HEK293T (cell line): Measurements from ENCODE around the gene HUWE1.
"Not testable (repeated sequence)": the region's sequence is repeated elsewhere in the genome, so short reads cannot be mapped to it uniquely, and the experiment has no call there.

ENCODE experiments used
- CTCF ChIA-PET: fragments of 350-600 bp; formaldehyde crosslinking; extraction: SDS; loops from one replicate; lab custom pipeline; 2021; ENCODE audit warnings: antibody characterized with exemption, inconsistent platforms; lab: Yijun Ruan, JAX
- POLR2A ChIA-PET: fragments of 350-600 bp; formaldehyde crosslinking; extraction: SDS; loops from one replicate; lab custom pipeline; 2020; ENCODE audit warnings: antibody characterized with exemption, inconsistent platforms; lab: Yijun Ruan, JAX
- DNase-seq: peaks from one replicate; pipeline ENCODE4 v3.0.0; 2012; ENCODE audit warnings: mixed read lengths; ENCODE audit errors: extremely low spot score
- ARNT ChIP-seq: fragments of 450-650 bp; IDR thresholded peaks from 2 replicates; pipeline ENCODE4 v1.6.1; 2017; ENCODE audit warnings: mild to moderate bottlenecking
- BHLHE40 ChIP-seq: fragments of 450-650 bp; IDR thresholded peaks from 2 replicates; pipeline ENCODE4 v1.6.1; 2016; ENCODE audit warnings: mild to moderate bottlenecking, moderate library complexity, borderline replicate concordance
- CTBP1 ChIP-seq: fragments of 450-650 bp; IDR thresholded peaks from 2 replicates; pipeline ENCODE4 v1.6.1; 2016; ENCODE audit warnings: borderline replicate concordance
- ELF4 ChIP-seq: fragments of 450-650 bp; IDR thresholded peaks from 2 replicates; pipeline ENCODE4 v1.6.1; 2017; ENCODE audit warnings: antibody characterized with exemption
- FOXA1 ChIP-seq: fragments of 450-650 bp; IDR thresholded peaks from 2 replicates; pipeline ENCODE4 v1.6.1; 2016; ENCODE audit warnings: mild to moderate bottlenecking
- FOXK2 ChIP-seq: fragments of 450-650 bp; IDR thresholded peaks from 2 replicates; pipeline ENCODE4 v1.6.1; 2016; ENCODE audit warnings: mild to moderate bottlenecking
- FOXM1 ChIP-seq: fragments of 450-650 bp; IDR thresholded peaks from 2 replicates; pipeline ENCODE4 v1.6.1; 2017; ENCODE audit warnings: mild to moderate bottlenecking, borderline replicate concordance
- HDGF ChIP-seq: fragments of 450-650 bp; IDR thresholded peaks from 2 replicates; pipeline ENCODE4 v1.6.1; 2017; ENCODE audit warnings: antibody characterized with exemption, borderline replicate concordance
- L3MBTL2 ChIP-seq: fragments of 450-650 bp; conservative IDR thresholded peaks from 2 replicates; pipeline ENCODE4 v1.6.1; 2016; ENCODE audit warnings: mild to moderate bottlenecking
- LEF1 ChIP-seq: fragments of 450-650 bp; IDR thresholded peaks from 2 replicates; pipeline ENCODE4 v1.6.1; 2017; ENCODE audit warnings: mild to moderate bottlenecking, borderline replicate concordance
- NFRKB ChIP-seq: fragments of 450-650 bp; IDR thresholded peaks from 2 replicates; pipeline ENCODE4 v1.6.1; 2016; ENCODE audit warnings: mild to moderate bottlenecking, moderate library complexity
- SP1 ChIP-seq: fragments of 450-650 bp; IDR thresholded peaks from 2 replicates; pipeline ENCODE4 v1.6.1; 2017
- SUZ12 ChIP-seq: fragments of 450-650 bp; IDR thresholded peaks from 2 replicates; pipeline ENCODE4 v1.6.1; 2016; ENCODE audit warnings: mild to moderate bottlenecking
- TARDBP ChIP-seq: fragments of 450-650 bp; IDR thresholded peaks from 2 replicates; pipeline ENCODE4 v1.6.1; 2016
- ZNF384 ChIP-seq: fragments of 450-650 bp; IDR thresholded peaks from 2 replicates; pipeline ENCODE4 v1.6.1; 2016
- TF ChIP-seq, protein P1 (sequence below): fragments of 450-650 bp; IDR thresholded peaks from 2 replicates; pipeline ENCODE4 v1.6.1; 2016

HUWE1 gene

DNA sequence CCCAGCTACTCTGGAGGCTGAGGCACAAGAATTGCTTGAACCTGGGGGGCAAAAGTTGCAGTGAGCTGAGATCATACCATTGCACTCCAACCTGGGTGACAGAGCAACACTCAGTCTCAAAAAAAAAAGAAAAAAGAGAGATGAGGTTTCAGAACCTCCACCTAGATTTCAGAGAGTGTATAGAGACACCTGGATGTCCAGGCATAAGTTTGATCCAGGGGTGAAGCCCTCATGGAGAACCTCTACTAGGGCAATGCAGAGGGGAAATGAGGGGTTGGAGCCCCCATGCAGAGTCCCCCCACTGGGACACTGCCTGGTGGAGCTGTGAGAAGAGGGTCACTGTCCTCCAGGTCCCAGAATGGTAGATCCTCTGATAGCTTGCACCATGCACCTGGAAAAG lies 159.5 kb downstream of the HUWE1 start:
- ChIA-PET CTCF (no interaction called here), POLR2A (no interaction called here)
- no peak for TF ChIP-seq L3MBTL2
- no peak for TF ChIP-seq BHLHE40
- no peak for TF ChIP-seq SP1
- TF ChIP-seq FOXA1 = no peak
- TF ChIP-seq, protein P1, sequence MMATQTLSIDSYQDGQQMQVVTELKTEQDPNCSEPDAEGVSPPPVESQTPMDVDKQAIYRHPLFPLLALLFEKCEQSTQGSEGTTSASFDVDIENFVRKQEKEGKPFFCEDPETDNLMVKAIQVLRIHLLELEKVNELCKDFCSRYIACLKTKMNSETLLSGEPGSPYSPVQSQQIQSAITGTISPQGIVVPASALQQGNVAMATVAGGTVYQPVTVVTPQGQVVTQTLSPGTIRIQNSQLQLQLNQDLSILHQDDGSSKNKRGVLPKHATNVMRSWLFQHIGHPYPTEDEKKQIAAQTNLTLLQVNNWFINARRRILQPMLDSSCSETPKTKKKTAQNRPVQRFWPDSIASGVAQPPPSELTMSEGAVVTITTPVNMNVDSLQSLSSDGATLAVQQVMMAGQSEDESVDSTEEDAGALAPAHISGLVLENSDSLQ = no peak
- no peak for TF ChIP-seq LEF1
- TF ChIP-seq ELF4 = no peak
- no peak for TF ChIP-seq SUZ12
- TF ChIP-seq FOXK2 = no peak
- no peak for TF ChIP-seq CTBP1
- TF ChIP-seq TARDBP = no peak
- TF ChIP-seq NFRKB = no peak
- TF ChIP-seq FOXM1 = no peak
- TF ChIP-seq HDGF = no peak
- DNase-seq = no peak

DNA sequence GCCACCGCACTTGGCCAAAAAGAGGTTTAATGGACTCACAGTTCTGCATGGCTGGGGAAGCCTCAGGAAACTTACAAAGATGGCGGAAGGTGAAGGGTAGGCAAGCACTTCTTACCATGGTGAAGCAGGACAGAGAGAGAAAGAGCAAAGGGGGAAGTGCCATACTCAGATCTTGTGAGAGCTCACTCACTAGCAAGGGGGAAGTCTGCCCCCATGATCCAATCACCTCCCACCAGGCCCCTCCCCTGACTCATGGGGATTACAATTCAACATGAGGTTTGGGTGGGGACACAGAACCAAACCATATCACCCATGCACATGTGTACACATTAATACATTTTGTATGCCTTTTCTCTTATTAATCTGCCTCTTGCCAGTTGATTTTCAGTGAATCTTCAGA lies 175.2 kb downstream of the HUWE1 start:
- ChIA-PET CTCF (no interaction called here), POLR2A (no interaction called here)
- no peak for DNase-seq

DNA sequence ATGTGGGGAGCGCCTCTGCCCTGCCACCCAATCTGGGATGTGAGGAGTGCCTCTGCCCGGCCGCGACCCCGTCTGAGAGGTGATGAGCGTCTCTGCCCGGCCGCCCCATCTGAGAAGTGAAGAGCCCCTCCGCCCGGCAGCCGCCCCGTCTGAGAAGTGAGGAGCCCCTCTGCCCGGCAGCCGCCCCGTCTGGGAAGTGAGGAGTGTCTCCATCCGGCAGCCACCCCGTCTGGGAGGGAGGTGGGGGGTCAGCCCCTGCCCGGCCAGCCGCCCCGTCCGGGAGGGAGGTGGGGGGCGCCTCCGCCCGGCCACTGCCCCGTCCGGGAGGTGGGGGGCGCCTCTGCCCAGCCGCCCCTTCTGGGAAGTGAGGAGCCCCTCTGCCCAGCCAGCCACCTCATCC lies 182.5 kb downstream of the HUWE1 start:
- POLR2A ChIA-PET, CTCF ChIA-PET, DNase-seq: not testable (repeated sequence)

More for the DNA sequence above, 175.2 kb downstream of the HUWE1 start:
- no peak for TF ChIP-seq HDGF
- no peak for TF ChIP-seq FOXK2
- TF ChIP-seq, protein P1 = no peak
- no peak for TF ChIP-seq FOXM1
- TF ChIP-seq ZNF384 = no peak
- no peak for TF ChIP-seq ARNT
- no peak for TF ChIP-seq TARDBP

DNA sequence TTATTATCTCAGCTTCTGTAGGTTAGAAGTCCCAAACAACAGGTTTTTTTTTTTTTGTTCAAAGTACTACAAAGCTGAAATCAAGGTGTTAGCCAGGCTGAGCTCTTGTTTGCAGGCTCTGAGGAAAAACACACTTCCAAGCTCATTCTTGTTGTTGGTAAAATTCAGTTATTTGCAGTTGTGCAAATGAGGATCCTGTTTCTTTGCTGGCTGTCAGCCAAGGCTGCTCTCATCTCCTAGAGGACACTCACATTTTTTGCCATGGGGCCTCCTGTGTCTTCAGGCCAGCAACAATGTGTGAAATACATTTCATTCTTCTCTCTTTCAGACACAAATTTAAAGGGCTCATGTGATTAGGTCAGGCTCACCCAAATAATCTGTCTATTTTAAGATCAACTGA lies 192.1 kb downstream of the HUWE1 start:
- no peak for DNase-seq
- POLR2A ChIA-PET = no interaction called here
- TF ChIP-seq ELF4 = no peak
- TF ChIP-seq BHLHE40 = no peak
- TF ChIP-seq L3MBTL2 = no peak
- TF ChIP-seq FOXK2 = no peak
- no peak for TF ChIP-seq LEF1
- TF ChIP-seq FOXM1 = no peak
- CTCF ChIA-PET = no interaction called here

DNA sequence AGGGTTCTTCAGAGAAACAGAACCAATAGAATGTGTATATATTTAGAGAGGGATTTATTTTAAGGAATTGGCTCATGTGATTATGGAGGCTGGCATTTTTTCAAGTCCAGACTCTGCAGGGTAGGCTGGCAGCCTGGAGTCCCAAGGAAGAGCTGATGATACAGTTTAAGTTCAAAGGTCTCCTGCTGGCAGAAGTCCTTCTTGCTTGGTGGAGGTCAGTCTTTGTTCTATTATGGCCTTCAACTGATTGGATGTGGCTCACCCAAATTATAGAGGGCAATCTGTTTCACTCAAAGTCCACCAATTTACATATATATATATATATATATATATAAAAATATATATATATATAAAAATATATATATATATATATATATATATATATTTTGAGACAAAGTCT lies 200.2 kb downstream of the HUWE1 start:
- DNase-seq = no peak
- TF ChIP-seq HDGF = no peak
- TF ChIP-seq SUZ12 = no peak
- no peak for TF ChIP-seq FOXK2
- no peak for TF ChIP-seq FOXM1
- TF ChIP-seq SP1 = no peak
- TF ChIP-seq FOXA1 = no peak
- TF ChIP-seq, protein P1 = no peak
- TF ChIP-seq ELF4 = no peak
- no peak for TF ChIP-seq L3MBTL2
- no peak for TF ChIP-seq ARNT
- TF ChIP-seq ZNF384 = no peak
- POLR2A ChIA-PET = no interaction called here
- CTCF ChIA-PET = no interaction called here

DNA sequence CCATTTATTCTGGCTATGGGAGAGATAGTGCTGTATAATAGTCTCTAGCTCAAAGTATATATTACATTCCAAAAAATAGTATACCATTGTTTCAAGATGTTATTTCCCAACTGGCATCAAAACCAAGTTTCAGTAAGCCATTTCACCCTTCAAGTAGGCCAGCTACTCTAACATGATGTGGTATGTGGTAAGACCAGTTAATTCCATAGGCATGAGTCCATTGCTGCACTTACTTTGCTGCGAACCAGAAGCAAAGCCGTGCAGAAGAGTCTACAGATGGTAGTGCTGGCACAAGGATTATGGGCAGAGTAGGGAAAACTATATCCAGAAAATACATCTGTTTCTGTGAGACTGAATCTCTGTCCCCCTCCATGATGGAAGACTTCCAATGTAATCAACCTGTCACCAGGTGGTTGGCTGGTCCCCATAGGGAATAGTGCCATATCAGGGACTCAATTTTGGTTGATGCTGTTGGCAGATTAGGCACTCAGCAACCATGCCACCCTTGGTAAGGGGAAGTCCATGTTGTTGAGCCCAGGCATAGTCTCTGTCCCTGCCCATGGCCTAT lies 202.6 kb downstream of the HUWE1 start:
- ChIA-PET POLR2A (no interaction called here), CTCF (no interaction called here)
- DNase-seq = no peak
- no peak for TF ChIP-seq FOXM1
- TF ChIP-seq LEF1 = no peak
- no peak for TF ChIP-seq ZNF384
- TF ChIP-seq SUZ12 = no peak
- TF ChIP-seq CTBP1 = no peak

DNA sequence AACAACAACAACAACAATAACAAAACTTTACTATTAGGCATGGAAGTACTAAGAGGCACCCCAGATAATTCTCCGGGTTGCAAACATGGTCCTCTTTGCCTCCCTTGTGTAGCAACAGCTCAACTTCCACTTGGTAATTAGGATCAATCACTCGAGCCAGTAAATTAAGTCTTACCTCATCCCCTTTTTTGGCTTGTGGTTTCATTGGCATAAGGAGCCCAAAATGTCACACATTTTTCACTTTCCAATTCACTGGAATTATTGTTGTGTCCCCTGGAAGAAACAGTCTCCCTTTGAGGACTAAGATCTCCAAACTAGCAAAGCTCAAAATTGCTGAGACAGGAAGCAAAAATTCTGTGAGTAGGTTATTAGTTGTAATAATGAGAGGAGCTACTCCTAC lies 203.1 kb downstream of the HUWE1 start:
- TF ChIP-seq SUZ12 = no peak
- no peak for TF ChIP-seq SP1
- TF ChIP-seq, protein P1 = no peak
- TF ChIP-seq HDGF = no peak
- TF ChIP-seq TARDBP = no peak
- no peak for TF ChIP-seq LEF1
- no peak for TF ChIP-seq L3MBTL2
- no peak for TF ChIP-seq ELF4
- no peak for TF ChIP-seq CTBP1
- TF ChIP-seq NFRKB = no peak
- no peak for TF ChIP-seq FOXA1
- no peak for TF ChIP-seq FOXM1
- no peak for TF ChIP-seq BHLHE40
- POLR2A ChIA-PET = no interaction called here
- no peak for DNase-seq
- CTCF ChIA-PET = no interaction called here
